Measurements from ENCODE around the gene ACSM3. TPM values are rescaled to one million over a fixed set of nuclear protein-coding genes. Genes with fewer than 3 reads are reported as not detected.
A peak's percentile ranks its signal among the peaks of the same experiment; 100 is the strongest.

ACSM3 gene
- total and polyA plus RNA-seq, 9 of the 15 experiments (the other 6 are each of a cell fraction or from before 2014, with no cell fraction given): 112 to 420 (median 182) TPM

- TF ChIP-seq ZNF282 (CRISPR knock-in tag; IDR thresholded peaks at IDR 0.05) (no peak), LEF1 (IDR thresholded peaks at IDR 0.05) (no peak), ATF2 (CRISPR knock-in tag; IDR thresholded peaks at IDR 0.05) (no peak), ZC3H8 (IDR thresholded peaks at IDR 0.05) (no peak), SAFB2 (IDR thresholded peaks at IDR 0.05; ENCODE audit: borderline replicate concordance, low read depth, low read length, severe bottlenecking) (no peak), NFIX (CRISPR knock-in tag; IDR thresholded peaks at IDR 0.05; ENCODE audit: low read depth) (no peak), U2AF1 (optimal IDR thresholded peaks at IDR 0.05; ENCODE audit: low read depth, low read length) (no peak), BCL6 (CRISPR knock-in tag; IDR thresholded peaks at IDR 0.05) (no peak), PRMT5 (CRISPR knock-in tag; IDR thresholded peaks at IDR 0.05) (no peak)
- TF ChIP-seq, protein P1, sequence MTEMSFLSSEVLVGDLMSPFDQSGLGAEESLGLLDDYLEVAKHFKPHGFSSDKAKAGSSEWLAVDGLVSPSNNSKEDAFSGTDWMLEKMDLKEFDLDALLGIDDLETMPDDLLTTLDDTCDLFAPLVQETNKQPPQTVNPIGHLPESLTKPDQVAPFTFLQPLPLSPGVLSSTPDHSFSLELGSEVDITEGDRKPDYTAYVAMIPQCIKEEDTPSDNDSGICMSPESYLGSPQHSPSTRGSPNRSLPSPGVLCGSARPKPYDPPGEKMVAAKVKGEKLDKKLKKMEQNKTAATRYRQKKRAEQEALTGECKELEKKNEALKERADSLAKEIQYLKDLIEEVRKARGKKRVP (CRISPR knock-in tag; IDR thresholded peaks at IDR 0.05): no peak
- TF ChIP-seq, protein P2, sequence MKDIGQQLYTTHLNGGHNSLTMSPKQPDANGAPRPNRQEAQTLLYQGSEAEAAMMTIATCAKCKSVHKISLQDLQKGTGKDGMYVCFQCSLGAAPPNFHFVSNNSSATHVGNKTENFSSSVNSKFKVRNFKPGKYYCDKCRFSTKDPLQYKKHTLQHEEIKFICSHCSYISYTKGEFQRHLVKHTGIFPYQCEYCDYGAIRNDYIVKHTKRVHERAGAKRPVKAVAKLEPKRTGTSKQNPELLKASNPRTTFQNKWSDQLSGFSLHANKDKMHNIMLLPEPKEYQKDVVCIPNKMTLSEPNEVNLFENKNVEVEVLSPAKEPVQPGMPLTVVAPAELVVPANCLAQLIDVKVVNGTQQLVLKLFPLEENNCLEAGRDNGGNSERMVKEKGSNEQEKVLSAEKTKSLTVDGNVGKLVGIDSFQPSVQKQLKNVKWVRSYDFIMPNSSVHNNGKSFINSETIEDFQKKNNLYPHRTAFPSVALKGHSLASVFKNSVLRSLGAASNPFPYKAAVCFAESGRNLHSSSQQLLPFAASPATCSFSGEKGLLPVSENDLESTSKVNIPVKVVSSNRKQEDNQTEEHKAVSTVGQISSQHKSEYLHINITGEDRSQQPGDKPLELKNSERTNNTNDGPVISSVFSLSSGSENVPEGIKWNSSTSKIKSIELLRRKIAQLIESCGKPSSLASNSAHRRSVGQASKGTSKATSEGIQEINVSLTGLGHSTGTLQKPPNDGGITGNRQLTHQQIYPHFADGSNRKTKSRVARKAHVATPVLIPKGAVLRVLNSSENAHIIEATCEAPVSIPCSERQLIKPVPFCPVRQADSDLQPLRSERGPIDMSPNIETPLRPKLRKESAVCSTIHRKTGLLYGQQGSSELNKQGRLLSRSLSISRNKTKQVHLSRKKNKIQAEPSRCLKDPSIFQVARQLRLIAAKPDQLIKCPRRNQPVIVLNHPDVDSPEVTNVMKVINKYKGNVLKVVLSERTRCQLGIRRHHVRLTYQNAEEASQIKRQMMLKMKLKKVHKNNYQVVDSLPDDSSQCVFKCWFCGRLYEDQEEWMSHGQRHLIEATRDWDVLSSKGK (CRISPR knock-in tag; IDR thresholded peaks at IDR 0.05): no peak
- TF ChIP-seq, protein P3, sequence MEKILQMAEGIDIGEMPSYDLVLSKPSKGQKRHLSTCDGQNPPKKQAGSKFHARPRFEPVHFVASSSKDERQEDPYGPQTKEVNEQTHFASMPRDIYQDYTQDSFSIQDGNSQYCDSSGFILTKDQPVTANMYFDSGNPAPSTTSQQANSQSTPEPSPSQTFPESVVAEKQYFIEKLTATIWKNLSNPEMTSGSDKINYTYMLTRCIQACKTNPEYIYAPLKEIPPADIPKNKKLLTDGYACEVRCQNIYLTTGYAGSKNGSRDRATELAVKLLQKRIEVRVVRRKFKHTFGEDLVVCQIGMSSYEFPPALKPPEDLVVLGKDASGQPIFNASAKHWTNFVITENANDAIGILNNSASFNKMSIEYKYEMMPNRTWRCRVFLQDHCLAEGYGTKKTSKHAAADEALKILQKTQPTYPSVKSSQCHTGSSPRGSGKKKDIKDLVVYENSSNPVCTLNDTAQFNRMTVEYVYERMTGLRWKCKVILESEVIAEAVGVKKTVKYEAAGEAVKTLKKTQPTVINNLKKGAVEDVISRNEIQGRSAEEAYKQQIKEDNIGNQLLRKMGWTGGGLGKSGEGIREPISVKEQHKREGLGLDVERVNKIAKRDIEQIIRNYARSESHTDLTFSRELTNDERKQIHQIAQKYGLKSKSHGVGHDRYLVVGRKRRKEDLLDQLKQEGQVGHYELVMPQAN (IDR thresholded peaks at IDR 0.05; ENCODE audit: borderline replicate concordance): peak; percentile 65; the same call in 1 of the 2 replicates
Measured at GRCh38 chr16:20741554-20742285, 22.1 kb upstream of the ACSM3 start, which contains the start of gene THUMPD1 (continued).

Data from K562 (cell line).